Esophagus squamous epithelium (tissue), 5 donors: ENCODE measurements around the gene ARSI. TPM values are rescaled to one million over a fixed set of nuclear protein-coding genes. Genes with fewer than 3 reads are reported as not detected.

Experiments used
- DNase-seq: peaks from one replicate; lab custom pipeline; 2025; lab: John Stamatoyannopoulos, UW
- H3K27ac ChIP-seq, 4 donors: fragments of 200-600 bp; sonication (generic); one replicate each; pipeline ENCODE4 v1.5.1; 2016 to 2019; ENCODE audit warnings: mild to moderate bottlenecking in 1 of 4
- H3K27me3 ChIP-seq, 4 donors: fragments of 200-600 bp; sonication (generic); 1 replicate in 3 of 4; 2 replicates in 1 of 4; pipeline versions ENCODE4 v1.5.1 to v1.6.0; 2017 to 2021; ENCODE audit warnings: antibody characterized with exemption in 1 of 4
- H3K36me3 ChIP-seq, 3 donors: fragments of 200-600 bp; sonication (generic); one replicate each; pipeline ENCODE4 v1.5.1; 2016 to 2019
- H3K4me1 ChIP-seq, 3 donors: fragments of 200-600 bp; sonication (generic); one replicate each; pipeline ENCODE4 v1.5.1; 2017 to 2019
- H3K4me3 ChIP-seq, 4 donors: fragments of 200-600 bp; sonication (generic); 1 replicate in 3 of 4; 2 replicates in 1 of 4; pipeline ENCODE4 v1.5.1; 2016 to 2019; ENCODE audit warnings: mild to moderate bottlenecking in 2 of 4, moderate library complexity in 1 of 4
- H3K9me3 ChIP-seq, 3 donors: fragments of 200-600 bp; sonication (generic); one replicate each; pipeline ENCODE4 v1.5.1; 2016 to 2019
- CTCF ChIP-seq, 6 experiments: fragments of 450-650 bp in 4 of 6; fragments of 200-600 bp in 2 of 6; sonication (generic) in 2 of 6; IDR thresholded peaks; one replicate each; pipeline ENCODE4 v1.5.1; 2016 to 2019; ENCODE audit warnings: antibody characterized with exemption in 6 of 6, mild to moderate bottlenecking in 4 of 6, moderate library complexity in 4 of 6
- POLR2A ChIP-seq, 4 donors: fragments of 450-650 bp; IDR thresholded peaks; one replicate each; pipeline ENCODE4 v1.6.1; 2017; ENCODE audit warnings: antibody characterized with exemption in 4 of 4, mild to moderate bottlenecking in 4 of 4, moderate library complexity in 3 of 4
- WGBS, 2 donors: methylation state at CpG; one replicate each; pipeline ENCODE4 v1.1.5; 2018; 5-methylcytosine and 5-hydroxymethylcytosine counted together
- intact Hi-C: fragments of 100-400 bp; cut with DNase I; formaldehyde crosslinking; loops from one replicate; pipeline ENCODE4 v1.15.0; 2022
- total RNA-seq, 4 donors: library from RNA; depleted of rRNA; stranded (reverse); fragments of >200 nt; gene quantifications; one replicate each; pipeline ENCODE4 v1.1.0, GENCODE V29; 2016
- donor health status: DM: yes; HTN: yes; CAD: no.

Gene ARSI
- total RNA-seq, 4 donors from 2014 or later, result 2.1 to 7.2 (median 5.1) TPM

GRCh38 chr5:150347003-150347402 is 44.3 kb upstream of the ARSI start:
- 63 to 88% methylated on average over 1 to 2 of the region's 2 CpGs for WGBS, 2 donors
- intact Hi-C loops, result no loop called here
- no peak for DNase-seq

GRCh38 chr5:150346592-150346991 is 43.9 kb upstream of the ARSI start:
- Histone ChIP-seq H3K4me1 (peaks cover 0 to 9% (median 0%) of the 10 kb centered on the region in 3 donors), H3K9me3 (no peaks in the 10 kb centered on the region), H3K27me3 (no peaks in the 10 kb centered on the region), H3K27ac (no peak overlapping the region), H3K36me3 (no peaks in the 10 kb centered on the region), H3K4me3 (no peak overlapping the region)
- TF ChIP-seq POLR2A (IDR thresholded peaks at IDR 0.05) (no peak), CTCF (IDR thresholded peaks at IDR 0.05) (no peak)
- WGBS, 2 donors, result 73 to 86% methylated on average over 2 to 3 of the region's 6 CpGs
- no peak for DNase-seq
- intact Hi-C loops, result no loop called here

More at GRCh38 chr5:150347003-150347402, 44.3 kb upstream of the ARSI start:
- Histone ChIP-seq H3K4me3 (no peak overlapping the region), H3K9me3 (no peaks in the 10 kb centered on the region), H3K36me3 (no peaks in the 10 kb centered on the region), H3K27me3 (no peaks in the 10 kb centered on the region), H3K4me1 (peaks cover 0 to 9% (median 0%) of the 10 kb centered on the region in 3 donors), H3K27ac (no peak overlapping the region)
- no peak for TF ChIP-seq CTCF (IDR thresholded peaks at IDR 0.05)
- TF ChIP-seq POLR2A (IDR thresholded peaks at IDR 0.05), result no peak

GRCh38 chr5:150345716-150346115 is 43.0 kb upstream of the ARSI start:
- H3K4me1 ChIP-seq, result peaks cover 0 to 4% (median 0%) of the 10 kb centered on the region in 3 donors
- intact Hi-C loops, result no loop called here
- TF ChIP-seq POLR2A (IDR thresholded peaks at IDR 0.05) (no peak), CTCF (IDR thresholded peaks at IDR 0.05) (no peak)
- H3K36me3 ChIP-seq, result no peaks in the 10 kb centered on the region
- no peak overlapping the region for H3K4me3 ChIP-seq
- H3K27ac ChIP-seq, result no peak overlapping the region
- H3K27me3 ChIP-seq, result no peaks in the 10 kb centered on the region
- H3K9me3 ChIP-seq, result no peaks in the 10 kb centered on the region
- no peak for DNase-seq
- WGBS, 2 donors, result 91 to 95% methylated on average over 5 of the region's 5 CpGs

GRCh38 chr5:150343994-150344631 is 41.4 kb upstream of the ARSI start:
- Histone ChIP-seq H3K4me3 (no peak overlapping the region), H3K27me3 (no peaks in the 10 kb centered on the region), H3K27ac (no peak overlapping the region), H3K9me3 (no peaks in the 10 kb centered on the region), H3K4me1 (no peaks in the 10 kb centered on the region), H3K36me3 (no peaks in the 10 kb centered on the region)
- 60 to 64% methylated on average over 3 to 7 of the region's 7 CpGs for WGBS, 2 donors
- TF ChIP-seq CTCF (IDR thresholded peaks at IDR 0.05) (no peak), POLR2A (IDR thresholded peaks at IDR 0.05) (no peak)
- DNase-seq, result no peak
- intact Hi-C loops, result no loop called here

- no peak overlapping the region for H3K27ac ChIP-seq
- H3K36me3 ChIP-seq, result no peaks in the 10 kb centered on the region
- no peak overlapping the region for H3K4me3 ChIP-seq
- no peaks in the 10 kb centered on the region for H3K9me3 ChIP-seq
- intact Hi-C loops, result no loop called here
- 85 to 90% methylated on average over 4 to 5 of the region's 5 CpGs for WGBS, 2 donors
- TF ChIP-seq POLR2A (IDR thresholded peaks at IDR 0.05) (no peak), CTCF (IDR thresholded peaks at IDR 0.05) (no peak)
- H3K27me3 ChIP-seq, result no peaks in the 10 kb centered on the region
- H3K4me1 ChIP-seq, result no peaks in the 10 kb centered on the region
- DNase-seq, result no peak
Measured at GRCh38 chr5:150342583-150342982, 39.9 kb upstream of the ARSI start.
